GM12865 (cell line): ENCODE results near the gene SEMA7A.

Experiments
- DNase-seq: peaks from one replicate; pipeline ENCODE4 v3.0.0; 2010; ENCODE audit warnings: low read depth
- H3K4me3 ChIP-seq: 2 replicates; pipeline ENCODE4 v1.5.1; 2011; ENCODE audit warnings: mild to moderate bottlenecking, low read depth, low read length, control low read depth
- TF ChIP-seq, protein P1 (sequence below): IDR thresholded peaks from 2 replicates; pipeline ENCODE4 v1.5.1; 2011; ENCODE audit warnings: low read length, control low read depth, low read depth, inconsistent platforms; ENCODE audit not compliant: insufficient read depth; ENCODE audit errors: missing control alignments

SEMA7A gene

GRCh38 chr15:74396146-74396438 lies 37.7 kb downstream of the SEMA7A start:
- peak overlapping the region; percentile 76 for H3K4me3 ChIP-seq
- no peak for DNase-seq
- TF ChIP-seq, protein P1, sequence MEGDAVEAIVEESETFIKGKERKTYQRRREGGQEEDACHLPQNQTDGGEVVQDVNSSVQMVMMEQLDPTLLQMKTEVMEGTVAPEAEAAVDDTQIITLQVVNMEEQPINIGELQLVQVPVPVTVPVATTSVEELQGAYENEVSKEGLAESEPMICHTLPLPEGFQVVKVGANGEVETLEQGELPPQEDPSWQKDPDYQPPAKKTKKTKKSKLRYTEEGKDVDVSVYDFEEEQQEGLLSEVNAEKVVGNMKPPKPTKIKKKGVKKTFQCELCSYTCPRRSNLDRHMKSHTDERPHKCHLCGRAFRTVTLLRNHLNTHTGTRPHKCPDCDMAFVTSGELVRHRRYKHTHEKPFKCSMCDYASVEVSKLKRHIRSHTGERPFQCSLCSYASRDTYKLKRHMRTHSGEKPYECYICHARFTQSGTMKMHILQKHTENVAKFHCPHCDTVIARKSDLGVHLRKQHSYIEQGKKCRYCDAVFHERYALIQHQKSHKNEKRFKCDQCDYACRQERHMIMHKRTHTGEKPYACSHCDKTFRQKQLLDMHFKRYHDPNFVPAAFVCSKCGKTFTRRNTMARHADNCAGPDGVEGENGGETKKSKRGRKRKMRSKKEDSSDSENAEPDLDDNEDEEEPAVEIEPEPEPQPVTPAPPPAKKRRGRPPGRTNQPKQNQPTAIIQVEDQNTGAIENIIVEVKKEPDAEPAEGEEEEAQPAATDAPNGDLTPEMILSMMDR: no peak

DNA sequence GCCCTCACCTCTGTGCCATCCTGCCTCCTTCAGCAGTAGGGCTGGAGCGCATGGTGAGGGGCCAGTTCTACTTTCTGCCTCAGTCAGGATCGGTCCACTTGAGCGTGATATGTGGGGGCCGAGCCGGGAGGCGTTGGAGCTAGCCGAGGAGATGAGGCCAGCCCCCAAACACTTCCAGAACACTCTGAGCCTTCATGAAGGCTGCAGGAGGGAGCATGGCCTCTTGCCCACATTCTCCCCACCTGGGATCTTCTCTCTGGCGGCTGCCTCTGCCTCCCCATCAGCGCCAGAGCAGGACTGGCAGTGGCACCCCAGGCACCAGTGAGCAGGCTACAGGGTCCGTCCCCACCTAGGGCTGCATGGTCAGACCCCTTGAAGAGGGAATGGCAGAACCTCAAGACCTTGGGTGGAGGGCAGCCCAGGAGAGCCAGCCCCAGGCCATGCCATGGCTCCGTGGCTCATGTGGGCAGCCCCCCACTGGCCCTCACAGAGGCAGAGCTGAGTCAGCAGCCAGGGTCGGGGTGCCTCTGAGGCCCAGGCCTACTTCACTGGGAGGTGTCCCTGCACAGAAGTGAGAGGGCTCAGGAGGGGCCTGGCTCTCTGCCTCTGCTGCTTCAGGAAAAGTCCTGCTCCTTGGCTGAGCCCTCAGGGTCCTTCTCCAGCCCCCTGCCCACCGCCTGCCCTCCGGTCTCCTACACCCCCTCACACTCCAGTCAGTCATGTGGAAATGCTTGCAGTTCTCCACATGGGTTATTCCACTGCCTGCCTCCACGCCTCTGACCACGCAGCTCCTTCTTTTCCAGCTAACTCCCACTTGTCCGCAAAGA lies 38.2 kb downstream of the SEMA7A start:
- H3K4me3 ChIP-seq: peak overlapping the region; percentile 76
- no peak for DNase-seq
- TF ChIP-seq, protein P1: no peak

- H3K4me3 ChIP-seq: no peak overlapping the region
- TF ChIP-seq, protein P1: no peak
- DNase-seq: peak; percentile 79
These were observed 39.5 kb downstream of the SEMA7A start for GRCh38 chr15:74394090-74394846.

DNA sequence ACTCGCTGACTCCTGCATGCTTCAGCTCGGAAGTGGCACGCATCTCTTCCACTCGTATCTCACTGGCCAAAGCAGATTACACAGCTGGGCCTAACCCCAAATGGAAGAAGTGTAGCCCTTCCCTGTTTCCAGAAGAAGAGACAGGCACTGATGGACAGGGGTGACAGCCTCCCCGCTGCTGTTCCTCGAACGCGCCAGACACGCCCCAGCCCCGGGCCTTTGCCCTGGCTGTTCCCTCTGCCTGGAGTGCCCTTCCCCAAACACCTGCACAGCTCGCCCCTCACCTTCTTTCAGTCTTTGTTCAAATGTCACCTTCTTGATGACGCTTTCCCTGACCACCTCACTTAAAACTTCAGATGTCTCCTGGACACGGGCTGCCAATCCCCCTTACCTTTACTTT lies 40.3 kb downstream of the SEMA7A start:
- TF ChIP-seq, protein P1: no peak
- no peak overlapping the region for H3K4me3 ChIP-seq
- DNase-seq: no peak

DNA sequence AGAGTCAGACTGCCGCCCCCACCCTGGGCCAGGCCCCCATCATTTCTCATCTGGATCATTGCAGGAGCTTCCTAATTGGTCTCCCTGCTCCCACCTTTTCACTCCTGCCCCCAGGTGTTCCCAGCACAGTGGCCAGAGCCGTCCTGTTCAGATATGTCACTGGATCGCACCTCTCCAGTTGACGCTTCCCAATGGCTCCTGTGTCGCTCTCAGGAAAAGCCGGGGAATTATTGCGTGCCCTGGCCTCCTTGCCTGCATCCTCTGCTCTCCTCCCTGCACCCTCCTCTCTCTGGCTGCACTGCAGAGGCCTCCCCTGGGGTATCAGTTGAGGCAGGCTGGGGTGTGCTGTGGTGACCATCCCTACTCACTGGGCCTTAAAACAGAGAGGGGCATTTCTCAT lies 40.9 kb downstream of the SEMA7A start:
- no peak overlapping the region for H3K4me3 ChIP-seq
- TF ChIP-seq, protein P1: no peak
- DNase-seq: no peak

DNA sequence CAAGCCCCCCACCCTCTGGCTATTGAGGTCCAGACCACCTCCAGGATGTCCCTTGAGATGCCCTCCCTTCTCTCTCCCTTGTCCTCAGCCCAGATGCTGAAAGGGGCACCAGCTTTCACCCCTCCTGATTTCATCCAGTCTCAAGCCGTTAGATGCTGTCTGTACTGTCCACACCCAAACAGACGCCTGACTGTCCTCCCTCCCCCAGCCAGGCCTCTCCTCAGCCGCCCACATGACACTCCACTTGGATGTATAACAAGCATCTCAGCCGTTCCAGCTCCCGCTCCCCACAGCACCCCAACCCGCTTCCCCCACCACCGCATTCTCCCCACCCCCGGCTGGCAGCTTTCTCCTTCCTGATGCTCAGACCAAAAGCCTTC lies 41.3 kb downstream of the SEMA7A start:
- no peak for DNase-seq
- TF ChIP-seq, protein P1: no peak

More for the DNA sequence above, 41.3 kb downstream of the SEMA7A start:
- H3K4me3 ChIP-seq: no peak overlapping the region
